Measurements from ENCODE around the gene SIGLEC5. TPM values are rescaled to one million over a fixed set of nuclear protein-coding genes. Genes with fewer than 3 reads are reported as not detected.
A peak's percentile ranks its signal among the peaks of the same experiment; 100 is the strongest.
"Not testable (repeated sequence)": the region's sequence is repeated elsewhere in the genome, so short reads cannot be mapped to it uniquely, and the experiment has no call there.

SIGLEC5 gene
- total and polyA plus RNA-seq, 10 donors: 5.9 to 12.9 (median 9.8) TPM; not detected in 5

DNA sequence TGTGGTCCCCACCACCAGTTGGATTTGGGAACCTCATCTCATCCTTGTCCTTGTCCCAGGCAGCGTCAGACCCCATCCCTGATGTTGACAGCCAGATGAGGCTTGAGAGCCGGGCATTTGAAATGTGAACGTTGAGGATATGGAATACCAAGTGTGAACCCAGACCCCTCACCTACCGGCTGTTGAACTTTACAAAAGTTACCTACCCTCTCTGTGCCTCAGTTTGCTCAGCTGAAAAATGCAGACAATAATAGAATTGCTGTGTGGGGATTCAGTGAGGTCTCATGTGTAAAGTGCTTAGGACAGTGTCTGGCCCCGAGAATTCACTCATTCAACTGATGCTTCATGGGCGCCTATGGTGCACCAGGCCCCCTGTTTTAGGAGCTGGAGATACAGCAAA is 17.1 kb upstream of the SIGLEC5 start:
- peak overlapping the region in 7 of 8 donors; percentile 56 to 88 (median 74) for H3K27ac ChIP-seq
- H3K36me3 ChIP-seq: peaks cover 0 to 29% (median 4%) of the 10 kb centered on the region in 6 donors
- no peaks in the 10 kb centered on the region for H3K9me3 ChIP-seq
- peaks cover 4 to 79% (median 24%) of the 10 kb centered on the region in 6 donors for H3K4me1 ChIP-seq
- WGBS, 5 donors: 86 to 96% (median 92%) methylated on average over 6 of the region's 6 CpGs
- no peaks in the 10 kb centered on the region for H3K27me3 ChIP-seq (replicated peaks in 1 of 7)
- intact Hi-C loops (cut with DNase I; ENCODE audit: low total_unique reads): no loop called here
- DNase-seq: no peak
- peak overlapping the region in 1 of 8 donors; percentile 51 for H3K4me3 ChIP-seq
- TF ChIP-seq POLR2A (IDR thresholded peaks at IDR 0.05): no peak
- TF ChIP-seq POLR2AphosphoS5 (IDR thresholded peaks at IDR 0.05): no peak
- TF ChIP-seq, protein P1, sequence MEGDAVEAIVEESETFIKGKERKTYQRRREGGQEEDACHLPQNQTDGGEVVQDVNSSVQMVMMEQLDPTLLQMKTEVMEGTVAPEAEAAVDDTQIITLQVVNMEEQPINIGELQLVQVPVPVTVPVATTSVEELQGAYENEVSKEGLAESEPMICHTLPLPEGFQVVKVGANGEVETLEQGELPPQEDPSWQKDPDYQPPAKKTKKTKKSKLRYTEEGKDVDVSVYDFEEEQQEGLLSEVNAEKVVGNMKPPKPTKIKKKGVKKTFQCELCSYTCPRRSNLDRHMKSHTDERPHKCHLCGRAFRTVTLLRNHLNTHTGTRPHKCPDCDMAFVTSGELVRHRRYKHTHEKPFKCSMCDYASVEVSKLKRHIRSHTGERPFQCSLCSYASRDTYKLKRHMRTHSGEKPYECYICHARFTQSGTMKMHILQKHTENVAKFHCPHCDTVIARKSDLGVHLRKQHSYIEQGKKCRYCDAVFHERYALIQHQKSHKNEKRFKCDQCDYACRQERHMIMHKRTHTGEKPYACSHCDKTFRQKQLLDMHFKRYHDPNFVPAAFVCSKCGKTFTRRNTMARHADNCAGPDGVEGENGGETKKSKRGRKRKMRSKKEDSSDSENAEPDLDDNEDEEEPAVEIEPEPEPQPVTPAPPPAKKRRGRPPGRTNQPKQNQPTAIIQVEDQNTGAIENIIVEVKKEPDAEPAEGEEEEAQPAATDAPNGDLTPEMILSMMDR (IDR thresholded peaks at IDR 0.05 in 8 of 11, conservative IDR thresholded peaks at IDR 0.05 in 3 of 11): no peak

DNA sequence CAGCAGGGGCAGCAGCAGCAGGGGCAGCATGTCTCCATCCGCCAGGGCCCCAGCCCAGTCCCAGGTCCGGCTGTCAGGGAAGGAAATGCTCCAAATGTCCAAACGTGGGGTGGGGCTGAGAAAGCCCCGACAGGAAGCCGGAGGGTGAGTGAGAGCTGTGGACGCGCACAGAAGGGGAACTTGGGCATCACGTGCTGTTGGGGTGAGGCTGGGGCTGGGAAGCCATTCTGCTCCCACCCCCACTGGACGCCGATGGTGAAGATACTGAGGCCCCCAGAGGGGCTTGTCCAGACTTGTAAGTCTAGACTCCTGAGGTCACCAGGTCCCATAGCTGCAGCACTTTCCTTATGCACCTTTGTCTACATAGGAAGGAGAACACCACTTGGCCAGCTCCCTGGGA is 16.5 kb upstream of the SIGLEC5 start, which contains the start of gene SIGLEC14:
Gene SIGLEC14, minus strand, starts transcription at position 96 of the 400 bp plus-strand sequence. Its CDS starts 66 bp downstream, at position 30.
- peak; percentile 88 for DNase-seq
- WGBS, 5 donors: 0 to 2% (median 0%) methylated on average over 2 to 5 of the region's 10 CpGs
- peaks cover 7 to 79% (median 20%) of the 10 kb centered on the region in 6 donors for H3K4me1 ChIP-seq
- peak within 1 kb of the TSS in 7 of 8 donors; percentile 63 to 93 (median 81) for H3K27ac ChIP-seq
- H3K27me3 ChIP-seq (replicated peaks in 1 of 7); intact Hi-C loops (cut with DNase I; ENCODE audit: low total_unique reads); H3K9me3 ChIP-seq: not testable (repeated sequence)
- peak within 1 kb of the TSS in 6 of 8 donors; percentile 47 to 72 (median 52) for H3K4me3 ChIP-seq
- H3K36me3 ChIP-seq: peaks cover 0 to 35% (median 4%) of the 10 kb centered on the region in 6 donors

DNA sequence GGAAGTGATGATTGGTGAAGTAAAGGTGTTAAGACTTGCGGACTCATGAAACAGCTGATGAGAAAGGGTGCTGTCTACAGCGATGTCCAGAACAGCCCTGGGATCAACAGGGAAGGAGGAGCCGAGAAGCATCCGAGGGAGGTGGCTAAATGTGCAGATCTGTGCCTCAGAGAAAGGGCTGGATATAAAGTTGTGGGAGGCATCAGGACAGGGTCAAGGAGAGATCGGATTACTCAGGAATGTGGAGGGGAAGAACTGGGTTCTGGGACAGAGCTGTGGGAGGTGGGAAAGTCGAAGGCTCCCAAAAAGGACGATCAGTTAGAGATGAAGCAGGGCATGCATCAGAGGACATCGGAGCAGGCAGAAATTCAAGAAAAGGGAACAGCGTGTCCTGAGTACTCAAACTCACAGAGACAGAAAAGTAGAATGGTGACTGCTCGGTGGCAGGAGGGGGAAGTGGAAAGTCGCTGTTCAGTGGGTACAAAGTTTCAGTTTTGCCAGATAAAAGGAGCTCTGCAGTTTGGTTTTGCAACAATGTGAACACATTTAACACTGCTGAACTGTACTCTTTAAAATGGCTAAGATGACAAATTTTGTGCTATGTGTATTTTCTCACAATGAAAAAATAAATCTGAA is 14.6 kb upstream of the SIGLEC5 start:
- Histone ChIP-seq H3K9me3 (no peaks in the 10 kb centered on the region), H3K4me3 (peak overlapping the region in 6 of 8 donors; percentile 27 to 72 (median 50)), H3K27ac (peak overlapping the region in 5 of 8 donors; percentile 29 to 93 (median 81)), H3K4me1 (peaks cover 7 to 79% (median 18%) of the 10 kb centered on the region in 6 donors), H3K27me3 (replicated peaks in 1 of 7) (no peaks in the 10 kb centered on the region), H3K36me3 (peaks cover 0 to 55% (median 4%) of the 10 kb centered on the region in 6 donors)
- intact Hi-C loops (cut with DNase I; ENCODE audit: low total_unique reads): no loop called here
- 31 to 42% (median 40%) methylated on average over 10 to 11 of the region's 11 CpGs for WGBS, 5 donors
- TF ChIP-seq POLR2A (IDR thresholded peaks at IDR 0.05) (no peak), POLR2AphosphoS5 (IDR thresholded peaks at IDR 0.05) (no peak)
- TF ChIP-seq, protein P1 (IDR thresholded peaks at IDR 0.05 in 8 of 11, conservative IDR thresholded peaks at IDR 0.05 in 3 of 11): no peak
- DNase-seq: no peak

DNA sequence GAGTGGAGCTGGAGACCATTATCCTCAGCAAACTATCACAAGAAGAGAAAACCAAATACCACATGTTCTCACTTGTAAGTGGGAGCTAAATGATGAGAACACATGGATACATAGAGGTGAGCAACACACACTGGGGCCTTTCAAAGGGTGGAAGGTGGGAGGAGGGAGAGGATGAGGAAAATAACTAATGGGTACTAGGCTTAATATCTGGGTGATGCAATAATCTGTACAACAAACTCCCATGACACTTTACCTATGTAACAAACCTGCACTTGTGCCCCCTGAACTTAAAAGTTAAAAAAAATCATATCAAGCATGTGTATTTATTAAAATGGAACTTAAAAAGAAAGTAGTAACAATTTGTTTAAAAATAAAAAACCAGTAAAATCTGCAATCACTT is 11.4 kb upstream of the SIGLEC5 start:
- peak overlapping the region in 1 of 8 donors; percentile 5 for H3K27ac ChIP-seq
- peaks cover 0 to 6% (median 0%) of the 10 kb centered on the region in 8 donors for H3K9me3 ChIP-seq
- intact Hi-C loops (cut with DNase I; ENCODE audit: low total_unique reads): no loop called here
- H3K4me1 ChIP-seq: peaks cover 0 to 79% (median 16%) of the 10 kb centered on the region in 6 donors
- peak overlapping the region in 1 of 8 donors; percentile 0 for H3K4me3 ChIP-seq
- TF ChIP-seq, protein P1 (IDR thresholded peaks at IDR 0.05 in 8 of 11, conservative IDR thresholded peaks at IDR 0.05 in 3 of 11): no peak
- TF ChIP-seq POLR2A (IDR thresholded peaks at IDR 0.05) (no peak), POLR2AphosphoS5 (IDR thresholded peaks at IDR 0.05) (no peak)
- H3K27me3 ChIP-seq (replicated peaks in 1 of 7): peaks cover 0 to 4% (median 0%) of the 10 kb centered on the region in 7 donors
- peaks cover 0 to 68% (median 4%) of the 10 kb centered on the region in 6 donors for H3K36me3 ChIP-seq
- no peak for DNase-seq

Measured in spleen (tissue), 11 donors.